Stimulated activated CD8-positive, alpha-beta memory T cell treated with anti-CD3 and anti-CD28 coated beads, Interleukin-7, amount 100 ng/mL, for 4 hours (primary cell): ENCODE data around the gene APMAP.
A peak's percentile ranks its signal among the peaks of the same experiment; 100 is the strongest.

Experiments used
- DNase-seq, 2 donors: peaks; one replicate each; pipeline ENCODE4 v3.0.0-alpha.2; 2020; ENCODE audit warnings: low read depth in 2 of 2

Gene APMAP

DNA sequence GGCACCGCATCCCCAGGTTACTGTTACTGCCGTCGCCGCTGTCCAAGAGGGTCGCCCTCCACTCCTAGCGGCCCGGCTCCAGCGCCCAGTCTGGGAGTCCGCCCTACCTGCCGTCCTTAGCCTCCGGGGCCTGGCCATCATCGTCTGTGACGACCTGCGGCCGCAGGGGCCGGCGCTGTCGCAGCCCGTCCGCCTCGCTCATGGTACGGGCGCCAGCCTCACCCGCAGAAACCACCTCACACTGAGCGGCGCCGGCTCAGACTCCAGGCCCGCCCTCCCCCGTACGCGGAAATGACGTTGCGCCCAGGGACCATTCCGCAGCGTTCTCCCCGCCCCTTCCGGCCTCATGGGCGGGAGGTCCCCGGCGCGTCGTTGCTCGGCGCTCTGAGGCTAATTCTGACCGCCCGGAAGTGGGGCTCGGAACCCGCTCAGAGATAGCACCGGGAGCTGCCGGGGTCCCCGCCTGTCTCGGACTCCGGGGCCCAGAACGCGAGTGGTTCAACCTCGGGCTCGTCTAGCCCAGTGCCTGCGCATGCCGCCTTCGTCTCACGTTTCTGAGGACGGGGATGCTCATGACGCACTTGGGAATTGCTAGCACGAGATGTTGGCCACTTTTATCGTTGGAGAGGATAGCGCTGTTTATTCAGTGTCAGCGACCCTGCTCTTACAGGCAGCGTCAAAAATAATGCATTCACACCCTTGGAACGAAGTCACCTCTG is at the start of gene APMAP:
APMAP (minus strand) TSS at position 265 of the 719 bp plus-strand sequence; CDS start at position 202, 63 bp downstream.
- DNase-seq = peak; percentile 92 to 95

GRCh38 chr20:25041813-25042530 is 49.4 kb upstream of the APMAP start:
- no peak for DNase-seq

DNA sequence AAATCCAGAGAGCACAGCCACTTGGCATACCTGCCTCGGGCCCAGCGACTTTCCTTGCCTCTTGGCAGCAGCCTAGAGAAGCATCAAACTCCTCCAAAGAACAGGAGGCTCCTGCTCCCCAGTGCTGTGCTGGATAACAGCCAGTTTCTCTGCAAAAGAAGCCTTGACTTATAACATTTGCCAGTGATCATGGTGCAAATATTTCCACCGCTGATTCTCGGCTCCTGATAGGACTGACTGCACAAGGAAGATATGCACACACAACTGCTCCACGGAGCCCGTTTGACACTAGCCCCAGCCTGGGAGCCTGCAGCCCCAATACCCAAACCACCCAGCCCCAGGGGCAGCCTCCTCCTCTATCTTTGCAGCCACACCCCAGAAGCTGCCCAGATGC is 47.9 kb upstream of the APMAP start:
- no peak for DNase-seq

DNA sequence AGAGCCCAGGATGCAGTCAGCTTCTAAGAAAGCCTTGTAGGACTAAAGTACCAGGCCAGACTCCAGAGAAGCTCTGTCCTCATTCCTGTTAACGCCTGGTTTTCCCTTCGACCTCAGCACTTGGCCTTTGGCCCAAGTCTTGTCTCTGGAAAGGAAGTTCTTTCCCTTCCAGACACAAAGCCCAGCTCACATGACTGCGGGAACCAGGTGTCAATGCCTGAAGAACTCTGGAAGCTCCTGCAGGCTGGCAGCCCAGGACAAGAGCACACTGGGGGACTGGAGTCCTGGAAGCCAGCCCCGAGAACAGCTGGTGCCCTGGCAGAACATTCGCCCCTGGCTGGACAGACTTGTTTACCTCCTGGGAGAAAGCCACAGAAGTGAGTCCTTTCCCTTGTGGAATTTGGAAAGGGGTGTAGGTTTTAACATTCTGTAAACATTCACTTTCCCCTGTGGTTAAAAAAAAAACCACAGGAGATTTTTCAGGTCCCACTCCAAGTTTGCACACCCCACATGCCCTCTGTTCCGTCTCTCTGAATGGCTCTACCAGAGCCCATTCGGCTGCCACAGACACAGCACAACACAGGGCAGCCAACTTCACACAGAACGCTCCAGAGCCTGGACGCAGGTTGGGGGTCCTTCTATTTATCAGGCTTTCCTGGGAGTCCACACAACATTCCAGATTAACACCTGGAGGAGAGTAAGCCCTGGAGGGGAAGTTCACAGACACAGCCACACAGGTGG is 47.3 kb upstream of the APMAP start:
- no peak for DNase-seq

DNA sequence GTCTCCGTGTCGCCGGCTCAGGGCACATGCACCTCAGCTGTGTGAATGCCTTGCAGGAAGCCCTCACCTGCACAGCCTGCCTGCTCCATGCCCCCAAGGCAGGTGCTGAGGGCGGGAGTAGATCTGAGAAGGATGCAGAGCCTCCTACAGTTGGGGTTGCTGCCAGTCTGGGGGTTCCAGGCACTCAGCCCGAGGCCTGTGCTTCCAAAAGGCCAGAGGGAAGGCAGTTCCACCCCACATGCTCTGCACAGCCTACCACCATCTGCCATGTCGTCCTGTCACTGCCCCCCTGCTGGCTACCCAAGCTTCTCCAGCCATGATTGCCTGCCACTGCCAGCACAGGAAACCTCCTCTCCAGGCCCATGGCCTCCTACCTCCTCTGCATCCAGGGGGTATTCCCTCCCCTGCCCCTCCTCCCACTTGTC is 46.1 kb upstream of the APMAP start:
- no peak for DNase-seq

DNA sequence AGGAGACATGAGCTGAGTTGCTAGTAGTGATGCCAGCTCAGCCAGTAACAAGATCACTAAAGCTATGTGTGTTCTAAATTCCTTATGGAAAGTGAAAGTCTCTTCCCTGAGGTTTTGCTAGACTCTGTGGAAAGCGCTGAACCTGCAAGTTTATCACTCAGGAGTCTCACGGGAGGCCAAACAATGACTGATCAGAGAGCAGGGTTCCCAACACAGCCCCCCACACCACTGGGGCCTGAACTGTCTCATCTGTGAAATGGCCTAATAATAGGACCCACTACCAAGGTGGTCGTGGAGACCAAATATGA is 45.5 kb upstream of the APMAP start:
- no peak for DNase-seq

DNA sequence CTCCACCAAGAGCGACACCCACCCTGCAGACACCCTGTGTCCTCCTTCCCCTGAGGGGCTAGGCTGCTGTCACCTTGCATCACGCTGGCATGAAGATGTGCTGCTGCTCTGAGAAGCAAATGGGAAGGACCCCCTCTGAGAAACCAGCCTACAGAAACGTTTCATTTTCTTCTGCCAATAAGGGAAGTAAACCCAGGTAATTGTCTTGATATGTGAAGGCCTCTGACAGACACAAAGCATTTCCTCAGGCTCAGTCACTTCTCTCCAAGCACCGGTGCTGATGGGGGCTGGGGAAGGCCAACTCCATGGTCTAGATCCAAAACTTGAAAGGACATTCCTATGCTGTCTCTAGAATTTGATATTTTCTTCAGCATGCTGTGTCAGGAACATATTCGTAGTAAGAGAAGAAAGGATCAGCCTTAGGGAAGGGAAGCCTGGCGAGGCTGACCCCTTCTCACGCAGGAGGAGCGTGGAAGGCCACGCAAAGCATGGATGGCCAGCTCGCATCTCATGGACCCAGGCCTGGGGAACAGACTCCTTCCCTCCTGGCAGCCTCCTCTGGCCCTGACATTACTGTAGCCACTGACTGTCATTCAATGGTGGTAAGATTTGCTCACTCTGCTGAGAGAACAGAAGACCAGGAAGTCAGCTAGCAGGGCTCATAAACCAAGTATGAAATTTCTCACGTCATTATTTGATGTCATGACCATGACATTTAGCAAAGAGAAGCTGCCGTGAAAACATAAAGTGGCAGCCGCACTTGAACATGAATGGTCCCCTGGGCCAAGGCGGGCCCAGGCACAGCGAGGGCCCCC is 44.9 kb upstream of the APMAP start:
- no peak for DNase-seq

DNA sequence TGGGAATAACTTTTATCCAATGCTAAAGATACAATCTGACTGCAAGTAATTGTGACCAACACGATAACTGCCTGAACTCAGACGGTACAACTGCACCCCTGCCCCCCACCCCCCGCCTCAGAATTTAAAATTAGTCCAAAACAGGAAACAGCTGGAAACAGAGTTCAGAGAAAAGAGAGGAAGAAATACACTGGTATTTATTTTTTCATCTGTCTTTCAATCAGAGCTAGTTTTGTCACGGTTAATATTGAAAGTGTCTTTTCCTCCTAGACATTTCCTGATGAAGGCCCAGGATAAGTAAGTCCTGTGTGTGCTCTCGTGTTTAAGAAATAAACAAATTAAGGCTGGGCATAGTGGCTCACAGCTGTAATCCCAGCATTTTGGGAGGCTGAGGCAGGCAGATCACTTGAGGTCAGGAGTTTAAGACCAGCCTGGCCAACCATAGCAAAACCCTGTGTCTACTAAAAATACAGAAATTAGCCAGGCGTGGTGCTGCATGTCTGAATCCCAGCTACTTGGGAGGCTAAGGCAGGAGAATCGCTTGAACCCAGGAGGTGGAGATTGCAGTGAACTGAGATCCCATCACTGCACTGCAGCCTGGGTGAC is 43.9 kb upstream of the APMAP start:
- no peak for DNase-seq

GRCh38 chr20:25035921-25036320 is 43.4 kb upstream of the APMAP start:
- no peak for DNase-seq

- no peak for DNase-seq
Observed at GRCh38 chr20:25033924-25034300, 41.4 kb upstream of the APMAP start.

- DNase-seq = no peak
Observed at GRCh38 chr20:25033265-25033923, 40.8 kb upstream of the APMAP start.

GRCh38 chr20:25032478-25033264 is 40.1 kb upstream of the APMAP start:
- DNase-seq = no peak

DNA sequence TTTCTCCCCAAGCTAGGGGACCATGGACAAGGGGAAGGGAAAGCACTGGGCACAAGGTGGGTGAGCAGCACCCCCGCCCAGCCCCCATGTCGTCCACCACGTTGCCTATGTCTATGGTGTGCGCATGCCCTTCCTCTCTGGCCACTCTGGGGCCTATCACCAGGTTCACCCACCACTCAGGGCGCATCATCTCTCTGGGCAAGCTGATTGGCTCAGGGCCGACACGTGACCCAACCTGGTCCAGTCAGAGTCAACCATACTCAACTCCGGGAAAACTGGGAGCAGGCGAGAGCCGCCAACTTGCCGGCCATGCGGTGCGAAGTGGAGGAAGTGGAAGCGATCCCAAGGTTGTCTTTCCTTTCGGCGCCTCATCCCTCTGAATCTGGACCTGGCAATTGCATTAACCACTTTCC is 39.5 kb upstream of the APMAP start:
- no peak for DNase-seq

GRCh38 chr20:25031241-25031640 is 38.7 kb upstream of the APMAP start:
- DNase-seq = no peak

DNA sequence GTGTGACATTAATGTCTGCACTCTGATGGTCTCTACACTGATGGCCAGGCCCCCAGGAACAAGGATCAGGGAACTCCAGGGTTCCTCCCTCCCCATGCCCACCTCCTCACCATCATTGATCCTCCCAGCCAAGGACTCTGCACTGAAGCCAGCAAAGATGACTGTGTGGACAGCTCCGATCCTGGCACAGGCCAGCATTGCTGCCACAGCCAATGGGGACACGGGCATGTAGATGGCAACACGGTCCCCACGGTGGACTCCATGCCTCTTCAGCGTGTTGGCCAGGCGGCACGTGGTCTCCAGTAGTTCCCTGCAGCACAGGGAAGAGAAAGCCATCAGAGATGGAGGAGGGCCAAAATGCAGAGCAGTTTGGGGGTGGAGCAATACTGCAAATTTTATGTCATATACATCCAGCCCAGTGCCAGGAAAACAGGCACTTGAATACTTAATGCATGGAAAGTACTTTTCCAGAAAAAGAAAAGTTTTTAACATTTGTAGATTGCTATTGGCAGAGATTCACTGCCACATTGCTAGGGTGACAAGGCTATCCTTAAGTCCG is 38.2 kb upstream of the APMAP start:
- no peak for DNase-seq

DNA sequence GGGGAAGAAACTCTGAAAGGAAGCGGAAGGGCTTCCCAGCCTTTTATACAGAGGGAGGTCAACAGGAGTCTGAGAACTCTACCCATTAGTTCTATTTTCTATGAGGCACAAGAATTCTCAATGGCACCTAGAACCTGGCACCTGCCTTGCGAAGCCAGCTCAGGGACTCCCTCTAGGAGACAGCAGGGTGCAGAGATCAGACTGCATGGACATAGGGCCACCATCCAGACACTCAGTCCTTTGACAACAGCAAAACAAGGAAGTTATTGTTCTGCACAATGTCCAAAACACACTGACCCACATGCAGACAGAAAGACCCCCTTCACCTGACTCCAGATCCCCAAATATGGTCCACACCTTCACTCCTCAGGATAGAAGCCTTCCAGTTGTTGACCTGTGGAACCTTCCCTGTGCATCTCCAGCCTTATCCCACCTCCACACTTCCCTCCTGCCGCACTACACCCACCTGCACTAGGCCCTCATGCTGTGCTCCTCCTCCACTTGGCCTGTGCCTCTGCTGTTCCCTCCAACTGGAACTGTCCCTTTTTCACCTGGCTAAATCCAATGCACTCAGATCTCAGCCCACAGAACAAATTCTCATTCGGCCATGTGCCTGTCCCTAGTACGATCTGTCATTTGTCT is 37.6 kb upstream of the APMAP start:
- no peak for DNase-seq

- DNase-seq = no peak
Observed at GRCh38 chr20:25025986-25026605, 33.5 kb upstream of the APMAP start.

GRCh38 chr20:25025091-25025861 is 32.7 kb upstream of the APMAP start:
- no peak for DNase-seq
